GM19023 (cell line): Measurements from ENCODE around the gene RXRA.

Experiments used
- ATAC-seq: cut with Tn5 transposase; IDR thresholded peaks from one replicate; pipeline ENCODE4 v1.9.1; 2021; ENCODE audit warnings: mild to moderate bottlenecking, moderate library complexity; ENCODE audit not compliant: unreplicated experiment

RXRA gene

GRCh38 chr9:134349936-134350335, 23.7 kb downstream of the RXRA start:
- no peak for ATAC-seq

GRCh38 chr9:134350416-134350994, 24.2 kb downstream of the RXRA start:
- ATAC-seq: no peak

- ATAC-seq: no peak
Observed at GRCh38 chr9:134351606-134352176, 25.4 kb downstream of the RXRA start.

GRCh38 chr9:134352247-134352933, 26.1 kb downstream of the RXRA start:
- ATAC-seq: no peak

- ATAC-seq: no peak
Observed at GRCh38 chr9:134353539-134353938, 27.3 kb downstream of the RXRA start.

- ATAC-seq: no peak
Observed at GRCh38 chr9:134355158-134355557, 28.9 kb downstream of the RXRA start.

GRCh38 chr9:134355561-134356279, 29.5 kb downstream of the RXRA start:
- no peak for ATAC-seq

GRCh38 chr9:134356496-134357470, 30.5 kb downstream of the RXRA start:
- no peak for ATAC-seq

- ATAC-seq: no peak
Observed at GRCh38 chr9:134357631-134358025, 31.4 kb downstream of the RXRA start.

GRCh38 chr9:134358026-134358661, 31.9 kb downstream of the RXRA start:
- no peak for ATAC-seq

GRCh38 chr9:134358662-134359319, 32.5 kb downstream of the RXRA start:
- no peak for ATAC-seq

GRCh38 chr9:134359493-134360179, 33.4 kb downstream of the RXRA start:
- no peak for ATAC-seq

- no peak for ATAC-seq
Observed at GRCh38 chr9:134360180-134360759, 34.0 kb downstream of the RXRA start.

GRCh38 chr9:134360897-134361296, 34.6 kb downstream of the RXRA start:
- ATAC-seq: no peak

- ATAC-seq: no peak
Observed at GRCh38 chr9:134361426-134361825, 35.2 kb downstream of the RXRA start.

- ATAC-seq: no peak
Observed at GRCh38 chr9:134361843-134362414, 35.7 kb downstream of the RXRA start.

- no peak for ATAC-seq
Observed at GRCh38 chr9:134363450-134363849, 37.2 kb downstream of the RXRA start.

GRCh38 chr9:134364391-134365114, 38.3 kb downstream of the RXRA start:
- no peak for ATAC-seq
